ENCODE measurements around the gene INTS6L.

GRCh38 chrX:135490979-135491514 is 29.4 kb upstream of the INTS6L start:
- TF ChIP-seq CTCF (IDR thresholded peaks at IDR 0.05; ENCODE audit: poor library complexity): no peak
- no peak for TF ChIP-seq EZH2 (IDR thresholded peaks at IDR 0.05; ENCODE audit: borderline replicate concordance)
- no peak for TF ChIP-seq EZH2phosphoT487 (IDR thresholded peaks at IDR 0.05; ENCODE audit: low read depth, severe bottlenecking, unreplicated experiment)
